T-helper 1 cell treated with Interleukin-12 subunit alpha and Interleukin-12 subunit beta and Interleukin-4 antibody, amounts not matched to agents 30 ng/mL and 1 ng/mL, for 36 hours (primary cell): Measurements from ENCODE around the gene TUFM. TPM values are rescaled to one million over a fixed set of nuclear protein-coding genes. Genes with fewer than 3 reads are reported as not detected.
"Not testable (repeated sequence)": the region's sequence is repeated elsewhere in the genome, so short reads cannot be mapped to it uniquely, and the experiment has no call there.

Experiments
- intact Hi-C: fragments of 100-400 bp; cut with micrococcal nuclease; formaldehyde crosslinking; loops from one replicate; pipeline ENCODE4 v1.15.1; 2024
- total RNA-seq: library from RNA; stranded (reverse); gene quantifications from 2 replicates; pipeline ENCODE4 v1.2.3, GENCODE V29; 2022

TUFM gene
- 137 and 142 TPM in 2 replicates for total RNA-seq

DNA sequence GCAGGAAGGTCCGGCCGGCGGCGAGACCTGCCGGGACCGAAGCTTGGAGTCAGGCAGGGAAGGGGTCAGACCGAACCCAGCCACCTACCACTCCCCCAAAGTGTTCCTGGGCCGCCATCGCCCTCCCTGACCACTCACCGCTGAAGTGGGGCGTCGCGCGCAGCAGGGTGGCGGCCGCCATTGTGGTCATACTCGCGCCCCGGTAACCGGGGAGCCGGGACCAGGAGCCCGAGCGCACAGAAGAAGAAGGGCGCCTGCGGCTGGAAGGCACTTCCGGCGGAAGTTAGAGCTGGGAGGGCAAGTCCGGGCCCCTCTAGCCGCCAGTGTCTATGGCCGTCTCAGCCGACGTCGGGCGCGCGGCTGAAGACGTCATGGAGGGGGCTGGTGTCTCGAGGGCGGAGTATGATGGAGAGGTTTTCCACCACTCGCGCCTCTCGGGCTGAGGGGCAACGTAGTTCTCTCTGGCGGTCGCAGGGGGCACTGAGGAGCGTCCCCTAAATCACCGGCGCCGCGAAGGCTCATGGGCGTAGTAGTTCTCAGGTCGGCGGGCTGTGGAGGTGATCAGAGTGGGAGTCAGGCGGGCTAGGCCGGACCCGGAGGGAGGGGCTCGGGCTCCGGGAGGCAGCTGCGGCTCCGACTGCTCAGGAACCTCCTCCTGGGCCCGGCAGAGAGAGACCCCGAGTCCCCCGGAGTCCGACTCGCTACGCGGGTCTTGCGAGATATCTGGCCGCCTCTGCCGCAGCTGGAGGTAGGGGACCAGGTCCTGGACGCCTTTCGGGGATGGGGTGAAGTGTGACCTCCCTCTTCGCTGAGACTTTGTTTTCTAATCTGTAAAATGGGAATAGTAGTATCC lies at the start of gene TUFM:
TUFM (minus strand) TSS at position 269 of the 853 bp plus-strand sequence; CDS start at position 190, 79 bp downstream.
- intact Hi-C loops: loop anchor here (5.0 kb wide), 2 partner anchors 106 to 1851 kb away; partner anchors contain the start of genes NFATC2IP and SRCAP

DNA sequence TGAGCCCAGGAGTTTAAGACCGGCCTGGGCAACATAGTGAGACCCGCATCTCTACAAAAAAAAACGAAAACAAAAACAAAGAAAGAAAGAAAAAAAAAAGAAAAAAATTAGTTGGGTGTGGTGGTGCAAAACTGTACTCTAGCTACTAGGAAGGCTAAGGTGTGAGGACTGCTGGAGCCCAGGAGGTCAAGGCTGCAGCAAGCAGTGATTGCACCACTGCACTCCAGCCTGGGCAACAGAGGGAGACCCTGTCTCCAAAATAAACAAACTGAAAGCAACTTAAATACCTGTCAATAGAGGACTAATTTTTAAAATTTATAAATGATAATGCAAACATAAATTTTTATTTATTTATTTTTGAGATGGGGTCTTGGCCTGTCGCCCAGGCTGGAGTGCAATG lies 49.5 kb upstream of the TUFM start:
- intact Hi-C loops: no loop called here

DNA sequence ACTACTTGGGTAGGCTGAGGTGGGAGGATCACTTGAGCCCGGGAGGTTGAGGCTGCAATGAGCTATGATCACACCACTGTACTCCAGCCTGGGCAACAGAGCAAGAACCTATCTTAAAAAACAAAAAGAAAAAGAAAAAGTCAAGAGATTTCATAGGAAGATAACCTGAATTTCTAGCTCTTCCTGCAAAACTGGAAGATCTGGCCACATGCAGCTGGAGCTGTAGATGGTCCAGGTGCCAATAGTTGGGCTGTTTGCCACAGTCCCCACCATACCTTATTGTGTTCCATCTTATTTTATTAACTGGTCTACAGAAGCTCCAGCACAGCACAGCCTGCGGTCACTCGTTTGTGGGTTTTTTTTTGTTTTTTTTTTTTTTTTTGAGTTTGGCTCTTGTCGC lies 47.1 kb upstream of the TUFM start:
- intact Hi-C loops: no loop called here

GRCh38 chr16:28891964-28892890 lies 46.1 kb upstream of the TUFM start:
- intact Hi-C loops: no loop called here

GRCh38 chr16:28890355-28890754 lies 44.2 kb upstream of the TUFM start:
- intact Hi-C loops: not testable (repeated sequence)

DNA sequence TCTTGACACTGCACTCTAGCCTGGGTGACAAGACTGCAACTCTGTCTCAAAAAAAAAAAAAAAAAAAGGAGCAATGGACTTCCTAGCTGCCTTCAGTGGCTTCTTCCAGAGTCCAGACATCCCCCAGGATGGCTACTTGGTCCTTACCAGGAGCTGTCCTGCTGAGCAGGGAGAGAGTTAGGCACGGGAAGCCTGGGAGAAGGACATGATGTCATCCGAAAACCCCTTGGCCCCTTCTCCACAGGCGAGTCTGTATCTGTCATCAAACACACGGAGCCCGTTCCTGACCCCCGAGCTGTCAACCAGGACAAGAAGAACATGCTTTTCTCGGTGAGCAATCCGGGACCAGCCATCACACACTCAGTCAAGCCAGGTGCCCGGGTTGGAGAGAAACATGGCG lies 40.8 kb upstream of the TUFM start:
- intact Hi-C loops: no loop called here

GRCh38 chr16:28884045-28884444 lies 37.9 kb upstream of the TUFM start:
- intact Hi-C loops: no loop called here

- intact Hi-C loops: no loop called here
Measured at GRCh38 chr16:28883221-28883996, 37.3 kb upstream of the TUFM start.

GRCh38 chr16:28882551-28883160 lies 36.5 kb upstream of the TUFM start:
- intact Hi-C loops: no loop called here

GRCh38 chr16:28881565-28881964 lies 35.4 kb upstream of the TUFM start:
- intact Hi-C loops: not testable (repeated sequence)

DNA sequence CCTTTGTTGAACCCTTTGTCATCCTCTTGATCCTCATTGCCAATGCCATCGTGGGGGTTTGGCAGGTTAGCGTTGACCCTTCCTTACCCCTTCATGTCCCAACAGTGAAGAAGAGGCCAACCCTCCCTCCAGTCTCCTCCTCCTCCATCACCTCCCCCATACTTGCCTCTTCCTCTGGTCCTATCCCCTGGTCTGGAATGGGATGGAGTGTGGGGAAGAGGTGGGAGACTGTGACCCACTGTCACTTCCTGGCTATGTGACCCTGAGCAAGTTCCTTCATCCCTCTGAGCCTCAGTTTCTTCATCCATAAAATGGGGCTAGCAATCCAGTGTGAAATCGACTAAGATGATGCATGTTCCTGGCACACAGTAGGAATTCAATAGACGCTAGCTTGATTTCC lies 34.8 kb upstream of the TUFM start:
- intact Hi-C loops: loop anchor here (1.0 kb wide), 4 partner anchors 17 to 69 kb away; partner anchors contain the start of genes ATXN2L, NFATC2IP and RABEP2

- intact Hi-C loops: loop anchor here (1.0 kb wide), 4 partner anchors 16 to 70 kb away; partner anchors contain the start of genes ATXN2L, NFATC2IP and RABEP2
Measured at GRCh38 chr16:28880589-28880915, 34.4 kb upstream of the TUFM start.

DNA sequence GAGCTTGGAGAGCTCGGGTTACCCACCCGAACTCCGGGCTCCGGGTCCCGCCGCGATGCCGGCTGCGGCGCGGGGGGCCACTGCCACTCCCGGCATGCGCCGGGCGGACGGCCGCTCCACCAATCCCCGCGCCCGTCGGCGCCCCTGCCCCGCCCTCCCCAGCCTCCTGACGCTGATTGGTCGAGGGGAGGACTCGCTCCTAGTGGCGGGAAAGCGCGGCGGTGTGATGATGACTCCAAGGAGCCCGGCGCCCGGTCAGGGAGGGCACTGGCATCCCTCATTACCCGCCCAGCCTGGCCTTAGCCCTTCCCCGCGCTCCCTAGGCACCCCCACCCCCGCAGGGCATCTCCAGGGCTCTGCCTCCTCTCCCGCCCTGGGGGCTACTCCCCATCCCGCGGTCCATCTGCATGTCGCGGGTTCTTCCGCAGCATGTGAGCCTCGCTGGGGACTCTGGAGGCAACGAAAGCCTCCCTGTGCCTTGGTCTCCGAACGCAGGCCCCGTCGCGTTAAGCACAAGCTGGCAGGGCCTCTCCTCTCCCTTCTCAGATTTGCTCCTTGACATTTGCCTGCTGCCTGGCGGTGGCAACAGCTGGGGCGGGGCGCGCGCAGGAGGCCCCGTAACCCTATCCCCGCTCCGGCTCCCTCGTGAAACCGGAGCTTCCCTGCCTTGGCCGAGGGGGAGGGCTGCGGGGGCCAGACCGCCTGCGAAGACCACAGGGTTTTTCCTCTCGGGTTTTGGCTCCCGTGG lies 33.9 kb upstream of the TUFM start:
- intact Hi-C loops: loop anchor here (1.0 kb wide), 6 partner anchors 16 to 94 kb away; partner anchors contain the start of genes ATXN2L, NFATC2IP, RABEP2 and SPNS1

- intact Hi-C loops: loop anchor here (1.0 kb wide), 2 partner anchors 34 to 95 kb away; partner anchors contain the start of gene SPNS1
Measured at GRCh38 chr16:28879261-28879840, 33.2 kb upstream of the TUFM start.

- intact Hi-C loops: no loop called here
Measured at GRCh38 chr16:28878083-28878926, 32.2 kb upstream of the TUFM start, which contains the start of gene ATP2A1. Gene ATP2A1, plus strand, starts transcription at chr16:28878488. Its CDS starts 184 bp downstream, at chr16:28878672.

DNA sequence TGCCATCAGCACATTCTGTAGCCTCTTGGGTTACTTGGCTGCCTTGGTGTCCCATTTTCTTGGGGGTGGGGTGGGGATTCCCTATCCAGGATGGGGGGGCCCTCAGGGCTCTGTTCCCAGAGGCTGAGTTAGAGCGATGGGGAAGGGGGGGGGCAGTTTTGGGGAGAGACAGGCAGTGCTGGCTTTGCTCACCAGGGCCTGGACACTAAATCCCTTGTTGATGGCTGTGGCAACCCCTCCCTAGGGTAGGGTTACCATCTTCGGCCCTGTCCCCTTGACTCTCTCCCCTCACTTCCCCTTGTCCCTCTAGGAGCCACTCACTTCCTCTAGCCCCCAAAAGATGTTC lies 31.5 kb upstream of the TUFM start:
- intact Hi-C loops: no loop called here

DNA sequence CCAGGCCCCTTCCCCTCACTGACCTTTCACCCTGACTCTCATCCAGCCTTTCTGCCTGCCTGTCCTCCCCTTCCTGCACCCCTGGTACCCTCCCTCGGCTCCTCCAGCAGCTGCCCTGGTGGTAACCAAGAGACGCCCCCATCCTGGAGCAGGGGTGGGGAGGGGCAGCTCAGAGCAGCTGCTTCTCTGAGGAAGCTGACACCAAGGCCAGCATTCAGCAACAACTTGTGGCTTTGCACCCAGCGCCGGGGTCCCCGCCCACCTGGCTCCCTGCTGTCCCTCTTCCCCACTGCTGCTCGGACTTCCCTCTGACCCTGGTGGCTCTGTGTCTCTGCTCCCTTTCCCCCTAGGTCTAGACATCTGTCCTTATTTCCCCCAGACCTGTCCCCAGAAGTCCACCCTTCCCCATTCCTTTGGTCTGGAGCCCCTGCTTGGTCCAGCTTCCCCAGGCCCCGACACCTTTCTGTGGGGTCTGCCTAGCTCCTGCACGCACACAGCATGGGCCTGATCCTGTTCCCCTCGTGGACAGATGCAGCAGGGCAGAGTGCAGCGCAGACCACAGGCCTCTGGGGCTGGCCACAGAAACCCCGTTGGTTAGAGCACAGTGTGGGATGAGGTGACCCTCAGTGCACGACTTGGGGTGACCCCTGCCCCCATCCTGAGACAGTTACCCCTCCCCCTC lies 31.0 kb upstream of the TUFM start:
- intact Hi-C loops: no loop called here
